K562 (cell line): Measurements from ENCODE around the gene XPO4. TPM values are rescaled to one million over a fixed set of nuclear protein-coding genes. Genes with fewer than 3 reads are reported as not detected.

ENCODE experiments used
- polyA plus RNA-seq, 8 experiments: library from polyadenylated mRNA; depleted of rRNA in 4 of 8; stranded (reverse) in 5 of 8; unstranded in 3 of 8; fragments of >200 nt; fragmentation: Nextera tagmentation in 2 of 8; fragmentation: Illumina TruSeq in 1 of 8; extraction: Ambion mirVana in 2 of 8; extraction: Trizol in 1 of 8; gene quantifications; 2 replicates each; pipeline versions ENCODE4 v1.2.1 to v1.2.3, GENCODE V29; 2011 to 2014; ENCODE audit warnings: inconsistent platforms in 1 of 8, missing spikeins in 1 of 8
- total RNA-seq, 7 experiments: library from RNA; depleted of rRNA in 6 of 7; stranded (reverse); fragments of >200 nt in 6 of 7; fragmentation: Illumina TruSeq in 2 of 7; extraction: Trizol in 2 of 7; gene quantifications; 2 replicates each; pipeline versions ENCODE4 v1.2.1 to v1.2.3, GENCODE V29; 2011 to 2021; ENCODE audit warnings: low replicate concordance in 1 of 7

XPO4 gene
- total and polyA plus RNA-seq, 9 of the 15 experiments (the other 6 are each of a cell fraction or from before 2014, with no cell fraction given) = 5.5 to 25.1 (median 17.5) TPM

Other genes with a start within 250 kb of the XPO4 start
- gene IL17D, start 199.0 kb downstream of the XPO4 start, total RNA-seq (2014; rRNA removed) = 0.08 TPM in 1 of 2 replicates, not detected in the other
- gene IL17D, start 199.0 kb downstream of the XPO4 start, total RNA-seq (2014; rRNA removed; fragmentation: Illumina TruSeq; extraction: Trizol) = 0.11 TPM in 1 of 2 replicates, not detected in the other
- not detected in 2 replicates for gene IL17D, start 199.0 kb downstream of the XPO4 start, total RNA-seq (2015; rRNA removed; fragmentation: Illumina TruSeq; extraction: Trizol)
- gene IL17D, start 199.0 kb downstream of the XPO4 start, total RNA-seq (2021) = 0.11 and 0.13 TPM in 2 replicates
- gene IL17D, start 199.0 kb downstream of the XPO4 start, polyA plus RNA-seq (2011; rRNA removed) = 0.04 TPM in 1 of 2 replicates, not detected in the other
- gene IL17D, start 199.0 kb downstream of the XPO4 start, polyA plus RNA-seq (2014; fragmentation: Illumina TruSeq; extraction: Trizol) = not detected in 2 replicates
- under 1 TPM; 0.53 to 0.55 TPM for gene IL17D, start 199.0 kb downstream of the XPO4 start, polyA plus RNA-seq (2014; fragmentation: Nextera tagmentation; extraction: Ambion mirVana)
- 0.08 TPM in 1 of 2 replicates, not detected in the other for gene IL17D, start 199.0 kb downstream of the XPO4 start, polyA plus RNA-seq (2014; rRNA removed)
- gene EEF1AKMT1, start 128.8 kb downstream of the XPO4 start, total RNA-seq (2014; rRNA removed) = 5.3 and 6.4 TPM in 2 replicates
- gene EEF1AKMT1, start 128.8 kb downstream of the XPO4 start, total RNA-seq (2014; rRNA removed; fragmentation: Illumina TruSeq; extraction: Trizol) = 8.9 and 9.0 TPM in 2 replicates
- 6.0 and 6.7 TPM in 2 replicates for gene EEF1AKMT1, start 128.8 kb downstream of the XPO4 start, total RNA-seq (2015; rRNA removed; fragmentation: Illumina TruSeq; extraction: Trizol)
- gene EEF1AKMT1, start 128.8 kb downstream of the XPO4 start, total RNA-seq (2021) = 6.0 and 7.0 TPM in 2 replicates
- gene EEF1AKMT1, start 128.8 kb downstream of the XPO4 start, polyA plus RNA-seq (2011; rRNA removed) = 9.7 and 10.7 TPM in 2 replicates
- gene EEF1AKMT1, start 128.8 kb downstream of the XPO4 start, polyA plus RNA-seq (2014; fragmentation: Illumina TruSeq; extraction: Trizol) = 7.0 and 7.9 TPM in 2 replicates
- gene EEF1AKMT1, start 128.8 kb downstream of the XPO4 start, polyA plus RNA-seq (2014; fragmentation: Nextera tagmentation; extraction: Ambion mirVana) = 10 to 100 TPM; 34.8 to 36.3 TPM
- 6.1 and 8.9 TPM in 2 replicates for gene EEF1AKMT1, start 128.8 kb downstream of the XPO4 start, polyA plus RNA-seq (2014; rRNA removed)
- gene LATS2, start 158.8 kb upstream of the XPO4 start, total RNA-seq (2014; rRNA removed) = 0.77 and 0.94 TPM in 2 replicates
- 0.76 and 0.96 TPM in 2 replicates for gene LATS2, start 158.8 kb upstream of the XPO4 start, total RNA-seq (2014; rRNA removed; fragmentation: Illumina TruSeq; extraction: Trizol)
- gene LATS2, start 158.8 kb upstream of the XPO4 start, total RNA-seq (2015; rRNA removed; fragmentation: Illumina TruSeq; extraction: Trizol) = 0.64 and 0.76 TPM in 2 replicates
- gene LATS2, start 158.8 kb upstream of the XPO4 start, total RNA-seq (2021) = 2.4 and 3.7 TPM in 2 replicates
- gene LATS2, start 158.8 kb upstream of the XPO4 start, polyA plus RNA-seq (2011; rRNA removed) = 0.42 and 0.72 TPM in 2 replicates
- gene LATS2, start 158.8 kb upstream of the XPO4 start, polyA plus RNA-seq (2014; fragmentation: Illumina TruSeq; extraction: Trizol) = 0.88 and 1.1 TPM in 2 replicates
- under 1 TPM; 0.18 to 0.21 TPM for gene LATS2, start 158.8 kb upstream of the XPO4 start, polyA plus RNA-seq (2014; fragmentation: Nextera tagmentation; extraction: Ambion mirVana)
- 0.63 and 1.2 TPM in 2 replicates for gene LATS2, start 158.8 kb upstream of the XPO4 start, polyA plus RNA-seq (2014; rRNA removed)
- gene SAP18, start 237.4 kb upstream of the XPO4 start, total RNA-seq (2014; rRNA removed) = 26.2 and 38.0 TPM in 2 replicates
- 82.9 and 107 TPM in 2 replicates for gene SAP18, start 237.4 kb upstream of the XPO4 start, total RNA-seq (2014; rRNA removed; fragmentation: Illumina TruSeq; extraction: Trizol)
- 57.2 and 58.6 TPM in 2 replicates for gene SAP18, start 237.4 kb upstream of the XPO4 start, total RNA-seq (2015; rRNA removed; fragmentation: Illumina TruSeq; extraction: Trizol)
- gene SAP18, start 237.4 kb upstream of the XPO4 start, total RNA-seq (2021) = 179 and 180 TPM in 2 replicates
- 74.1 and 98.6 TPM in 2 replicates for gene SAP18, start 237.4 kb upstream of the XPO4 start, polyA plus RNA-seq (2011; rRNA removed)
- 39.6 and 50.3 TPM in 2 replicates for gene SAP18, start 237.4 kb upstream of the XPO4 start, polyA plus RNA-seq (2014; fragmentation: Illumina TruSeq; extraction: Trizol)
- 100 to 1,000 TPM; 311 to 363 TPM for gene SAP18, start 237.4 kb upstream of the XPO4 start, polyA plus RNA-seq (2014; fragmentation: Nextera tagmentation; extraction: Ambion mirVana)
- gene SAP18, start 237.4 kb upstream of the XPO4 start, polyA plus RNA-seq (2014; rRNA removed) = 56.1 and 66.1 TPM in 2 replicates